ENCODE data around the gene ATF6. TPM values are rescaled to one million over a fixed set of nuclear protein-coding genes. Genes with fewer than 3 reads are reported as not detected.

Gene ATF6
- total and polyA plus RNA-seq, 12 donors: 2.6 to 20.9 (median 15.2) TPM

- no peak for TF ChIP-seq CTCF (IDR thresholded peaks at IDR 0.05)
- no peak for DNase-seq
- no peak for ATAC-seq
- H3K4me3 ChIP-seq: no peak overlapping the region
- H3K27ac ChIP-seq: no peak overlapping the region
- no peaks in the 10 kb centered on the region for H3K4me1 ChIP-seq
- H3K9me3 ChIP-seq: no peaks in the 10 kb centered on the region
- no peaks in the 10 kb centered on the region for H3K27me3 ChIP-seq
- peaks cover 0 to 23% (median 0%) of the 10 kb centered on the region in 9 donors for H3K36me3 ChIP-seq
- intact Hi-C loops (cut with DNase I): no loop called here
- 89 to 92% methylated on average over 8 of the region's 8 CpGs for WGBS, 2 donors
Observed at GRCh38 chr1:161981126-161981525, 215.0 kb downstream of the ATF6 start.

- 87 to 88% methylated on average over 11 of the region's 11 CpGs for WGBS, 2 donors
- no peak for TF ChIP-seq CTCF (IDR thresholded peaks at IDR 0.05)
Observed at GRCh38 chr1:161981735-161982506, 215.8 kb downstream of the ATF6 start.

GRCh38 chr1:161982507-161982895 lies 216.4 kb downstream of the ATF6 start:
- no peak for DNase-seq
- intact Hi-C loops (cut with DNase I): no loop called here
- Histone ChIP-seq H3K9me3 (peaks cover 0 to 8% (median 4%) of the 10 kb centered on the region in 11 donors), H3K4me1 (no peaks in the 10 kb centered on the region), H3K27me3 (no peaks in the 10 kb centered on the region), H3K36me3 (peaks cover 0 to 31% (median 0%) of the 10 kb centered on the region in 9 donors), H3K4me3 (no peak overlapping the region), H3K27ac (no peak overlapping the region)
- WGBS, 2 donors: 56 to 58% methylated on average over 5 of the region's 5 CpGs
- no peak for TF ChIP-seq CTCF (IDR thresholded peaks at IDR 0.05)
- no peak for ATAC-seq

More at GRCh38 chr1:161981735-161982506, 215.8 kb downstream of the ATF6 start:
- H3K4me1 ChIP-seq: no peaks in the 10 kb centered on the region
- ATAC-seq: no peak
- H3K27me3 ChIP-seq: no peaks in the 10 kb centered on the region
- no peak for DNase-seq
- no peak overlapping the region for H3K27ac ChIP-seq
- peaks cover 0 to 27% (median 0%) of the 10 kb centered on the region in 9 donors for H3K36me3 ChIP-seq
- intact Hi-C loops (cut with DNase I): no loop called here
- peaks cover 0 to 3% (median 0%) of the 10 kb centered on the region in 11 donors for H3K9me3 ChIP-seq
- H3K4me3 ChIP-seq: no peak overlapping the region

- intact Hi-C loops (cut with DNase I): no loop called here
- Histone ChIP-seq H3K27ac (no peak overlapping the region), H3K27me3 (no peaks in the 10 kb centered on the region), H3K4me1 (no peaks in the 10 kb centered on the region), H3K9me3 (peaks cover 0 to 13% (median 7%) of the 10 kb centered on the region in 11 donors), H3K4me3 (no peak overlapping the region), H3K36me3 (peaks cover 0 to 36% (median 0%) of the 10 kb centered on the region in 9 donors)
- DNase-seq: no peak
- TF ChIP-seq CTCF (IDR thresholded peaks at IDR 0.05): no peak
- ATAC-seq: no peak
- 68 to 71% methylated on average over 9 of the region's 9 CpGs for WGBS, 2 donors
Observed at GRCh38 chr1:161982917-161983316, 216.8 kb downstream of the ATF6 start.

Data from heart right ventricle (tissue), 16 donors.